CD4-positive, alpha-beta T cell treated with Interleukin-15 for 1 hour (primary cell): ENCODE data around the gene SGIP1.
"Not testable (repeated sequence)": the region's sequence is repeated elsewhere in the genome, so short reads cannot be mapped to it uniquely, and the experiment has no call there.

Experiments
- DNase-seq: peaks from one replicate; pipeline ENCODE4 v3.0.0-alpha.2; 2020

The SGIP1 gene

GRCh38 chr1:66777831-66778230 is 243.9 kb downstream of the SGIP1 start:
- DNase-seq = no peak

DNA sequence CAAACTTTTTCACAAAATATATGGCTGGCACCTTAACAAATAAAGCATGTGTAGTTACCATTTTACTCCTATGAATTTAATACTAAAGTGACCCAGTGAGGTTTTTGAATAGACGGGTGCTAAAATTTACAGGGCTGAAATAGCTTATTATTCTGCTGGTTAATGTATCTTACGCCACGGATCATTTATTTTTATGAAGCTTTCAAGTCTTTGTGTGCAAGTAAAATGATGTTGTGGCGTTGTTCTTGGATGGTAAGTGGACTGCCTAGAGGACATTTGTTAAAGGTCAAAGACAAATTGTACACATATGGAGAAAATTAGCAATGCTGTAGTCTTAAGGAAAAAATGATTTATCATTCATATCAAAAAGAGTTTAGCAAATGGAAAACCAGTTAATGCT is 244.3 kb downstream of the SGIP1 start:
- DNase-seq = no peak

GRCh38 chr1:66778969-66779368 is 245.0 kb downstream of the SGIP1 start:
- no peak for DNase-seq

GRCh38 chr1:66779475-66780078 is 245.6 kb downstream of the SGIP1 start:
- no peak for DNase-seq

- DNase-seq = not testable (repeated sequence)
Measured at GRCh38 chr1:66785800-66786199, 251.8 kb downstream of the SGIP1 start.

DNA sequence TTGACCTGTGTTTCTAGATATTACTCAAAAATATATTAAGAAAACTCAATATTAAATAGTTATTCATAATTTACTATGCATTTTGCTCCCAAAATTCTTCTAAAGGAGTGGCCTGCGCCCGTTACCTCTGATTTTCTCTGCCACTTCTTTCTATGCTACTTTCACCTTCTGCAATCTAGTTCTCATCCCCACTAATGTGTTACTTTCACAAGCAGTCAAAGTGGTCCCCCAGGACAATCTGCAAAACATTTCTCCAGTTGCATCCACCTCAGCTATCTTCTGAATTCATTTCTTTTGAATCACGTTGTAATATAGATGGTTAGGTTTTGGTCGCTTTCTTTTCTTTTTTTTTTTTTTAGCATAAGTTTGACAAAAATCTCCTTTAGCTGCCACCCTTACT is 253.7 kb downstream of the SGIP1 start:
- DNase-seq = no peak

GRCh38 chr1:66788231-66788939 is 254.4 kb downstream of the SGIP1 start:
- no peak for DNase-seq

- DNase-seq = no peak
Measured at GRCh38 chr1:66791621-66792610, 258.0 kb downstream of the SGIP1 start.

DNA sequence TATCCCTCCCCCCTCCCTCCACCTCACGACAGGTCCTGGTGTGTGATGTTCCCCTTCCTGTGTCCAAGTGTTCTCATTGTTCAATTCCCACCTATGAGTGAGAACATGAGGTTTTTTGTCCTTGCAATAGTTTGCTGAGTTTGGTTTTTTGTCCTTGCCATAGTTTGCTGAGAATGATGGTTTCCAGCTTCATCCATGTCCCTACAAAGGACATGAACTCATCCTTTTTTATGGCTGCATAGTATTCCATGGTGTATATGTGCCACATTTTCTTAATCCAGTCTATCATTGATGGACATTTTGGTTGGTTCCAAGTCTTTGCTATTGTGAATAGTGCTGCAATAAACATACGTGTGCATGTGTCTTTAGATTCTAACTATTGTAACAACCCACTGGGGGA is 261.9 kb downstream of the SGIP1 start:
- not testable (repeated sequence) for DNase-seq
